HL-60/S4 treated with phorbol 12-myristate 13-acetate at 8.2 ng/mL for 4 days and 3 days (cell line): ENCODE measurements around the gene TRHDE.
"Not testable (repeated sequence)": the region's sequence is repeated elsewhere in the genome, so short reads cannot be mapped to it uniquely, and the experiment has no call there.

ENCODE experiments used
- in situ Hi-C: fragments of 300-500 bp; cut with MboI; formaldehyde crosslinking; loops from 2 replicates; pipeline ENCODE4 v1.15.0; 2022; ENCODE audit warnings: low sequenced_read_pairs

TRHDE gene

DNA sequence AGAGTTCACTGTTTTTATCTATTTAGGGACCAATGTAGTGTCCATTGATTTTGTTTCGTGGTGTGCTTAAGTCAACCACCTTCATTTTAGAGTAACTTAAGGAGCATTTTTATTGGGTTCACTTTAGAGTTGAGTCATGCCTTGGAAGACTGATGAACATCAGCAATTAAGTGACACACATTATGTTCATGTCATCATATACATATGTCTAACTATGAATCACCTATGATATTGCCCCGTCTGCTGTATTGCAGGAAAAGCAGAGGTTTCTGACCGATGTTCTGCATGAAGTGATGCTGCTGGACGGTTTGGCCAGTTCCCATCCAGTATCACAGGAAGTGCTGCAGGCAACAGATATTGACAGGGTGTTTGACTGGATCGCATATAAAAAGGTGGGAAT lies 227.1 kb downstream of the TRHDE start:
- in situ Hi-C loops, result no loop called here

DNA sequence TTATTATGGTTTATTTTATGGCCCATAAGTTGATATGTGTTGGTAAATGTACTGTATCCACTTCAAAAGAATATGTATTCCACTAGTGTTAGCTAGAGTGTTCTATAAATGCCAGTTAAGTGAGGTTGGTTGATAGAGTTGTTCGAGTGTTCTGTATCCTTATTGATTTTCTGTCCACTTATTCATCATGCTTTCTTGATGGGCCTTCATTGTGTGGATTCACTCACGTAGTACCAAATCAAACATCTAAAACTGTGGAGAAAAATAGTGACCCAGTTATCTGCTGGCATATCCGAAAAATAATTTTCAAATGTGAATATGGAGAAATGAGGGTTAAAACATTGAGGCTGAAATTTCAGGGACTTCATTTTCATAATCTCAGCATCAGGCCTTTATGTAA lies 230.4 kb downstream of the TRHDE start:
- in situ Hi-C loops, result no loop called here

DNA sequence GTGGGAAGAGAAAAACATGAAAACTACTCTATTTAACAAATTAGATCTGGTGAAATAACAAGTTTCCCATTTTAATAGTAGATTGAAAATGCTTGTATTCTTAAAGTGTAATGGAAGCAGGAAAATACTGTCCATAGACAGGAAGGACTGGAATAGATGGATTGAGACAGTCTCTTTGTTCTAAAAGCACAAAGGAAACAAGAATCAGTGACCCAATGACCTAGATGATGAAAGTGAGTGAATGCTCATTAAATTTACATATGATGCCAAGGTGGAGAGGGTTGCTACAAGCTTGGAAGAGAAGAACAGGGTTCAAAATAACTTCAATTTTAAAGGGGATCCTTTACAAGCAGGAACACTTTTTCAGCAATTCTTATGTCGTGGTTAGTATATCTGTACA lies 233.1 kb downstream of the TRHDE start:
- in situ Hi-C loops, result no loop called here

DNA sequence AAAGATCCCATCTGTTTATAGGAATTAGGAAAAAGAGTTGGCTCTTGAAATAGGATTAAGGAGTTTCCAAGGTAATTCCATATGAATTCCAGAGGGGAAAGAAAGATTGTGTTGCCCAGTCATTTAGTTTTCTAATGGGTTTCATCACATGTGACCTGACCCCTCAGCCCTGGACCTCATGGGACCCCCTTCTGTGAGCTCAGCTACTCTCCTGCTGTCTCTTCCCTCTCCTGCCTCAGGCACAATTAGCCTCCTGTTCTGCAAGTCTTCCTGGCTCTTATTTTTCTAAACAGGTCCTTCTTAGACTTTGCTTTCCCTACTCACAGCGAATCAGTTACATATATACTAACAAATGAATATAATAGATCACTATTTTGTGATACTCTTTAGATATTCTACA lies 237.7 kb downstream of the TRHDE start:
- in situ Hi-C loops, result no loop called here

DNA sequence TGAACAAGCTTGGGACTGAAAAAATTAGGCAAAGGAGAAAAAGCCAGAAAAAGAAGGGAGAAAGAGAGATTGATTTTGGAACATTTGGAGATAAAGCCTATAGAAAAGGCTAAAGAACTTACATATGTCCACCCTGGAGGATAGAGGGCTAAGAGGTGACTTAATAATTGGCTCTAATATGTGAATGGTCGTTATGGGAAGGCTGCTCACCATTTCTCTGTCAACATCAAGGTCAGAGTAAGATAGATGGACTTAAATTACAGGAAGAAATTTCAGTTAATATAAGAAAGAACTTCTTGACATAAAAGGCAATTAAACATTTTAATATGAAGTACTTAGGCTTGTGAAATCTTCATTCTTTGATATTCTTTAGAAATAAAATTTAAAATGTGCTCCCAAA lies 238.6 kb downstream of the TRHDE start:
- in situ Hi-C loops, result no loop called here

DNA sequence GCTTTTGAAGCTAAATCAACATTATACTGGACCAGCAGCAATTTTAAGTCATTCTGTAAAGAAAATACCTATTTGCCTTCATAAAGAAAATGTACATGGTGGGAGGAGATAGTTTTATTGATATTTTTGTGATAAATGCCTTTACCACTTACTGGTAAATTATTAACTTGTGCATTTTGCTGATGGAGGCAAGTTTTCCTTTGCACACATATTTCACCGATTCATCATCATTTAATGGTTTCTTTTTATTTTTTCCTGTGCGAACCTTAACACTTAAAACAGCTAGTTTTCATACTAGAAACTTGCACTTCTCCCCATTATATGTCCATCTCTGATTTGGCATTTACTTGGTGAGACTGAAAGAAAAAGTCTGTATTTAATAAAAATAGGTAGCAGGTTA lies 239.3 kb downstream of the TRHDE start:
- in situ Hi-C loops, result no loop called here

DNA sequence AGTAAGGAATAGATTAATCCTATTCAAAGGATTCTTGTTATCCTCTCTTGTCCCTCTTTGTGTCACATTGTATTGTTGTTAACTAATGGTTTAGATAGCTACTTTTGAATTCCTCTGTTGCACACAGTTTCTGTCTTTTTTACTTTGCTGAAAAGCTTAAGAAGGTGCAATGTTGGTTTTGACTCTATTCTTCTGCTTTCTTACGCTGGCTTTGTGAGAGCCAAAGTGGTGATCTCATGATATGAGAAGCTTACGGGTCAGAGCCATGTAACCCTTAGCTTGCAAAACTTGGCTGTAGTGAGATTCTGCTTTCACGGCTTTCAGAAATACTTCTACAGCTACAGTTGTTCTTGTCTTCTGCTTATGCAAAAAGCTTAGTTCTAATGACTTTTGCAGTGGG lies 239.7 kb downstream of the TRHDE start:
- in situ Hi-C loops, result no loop called here

DNA sequence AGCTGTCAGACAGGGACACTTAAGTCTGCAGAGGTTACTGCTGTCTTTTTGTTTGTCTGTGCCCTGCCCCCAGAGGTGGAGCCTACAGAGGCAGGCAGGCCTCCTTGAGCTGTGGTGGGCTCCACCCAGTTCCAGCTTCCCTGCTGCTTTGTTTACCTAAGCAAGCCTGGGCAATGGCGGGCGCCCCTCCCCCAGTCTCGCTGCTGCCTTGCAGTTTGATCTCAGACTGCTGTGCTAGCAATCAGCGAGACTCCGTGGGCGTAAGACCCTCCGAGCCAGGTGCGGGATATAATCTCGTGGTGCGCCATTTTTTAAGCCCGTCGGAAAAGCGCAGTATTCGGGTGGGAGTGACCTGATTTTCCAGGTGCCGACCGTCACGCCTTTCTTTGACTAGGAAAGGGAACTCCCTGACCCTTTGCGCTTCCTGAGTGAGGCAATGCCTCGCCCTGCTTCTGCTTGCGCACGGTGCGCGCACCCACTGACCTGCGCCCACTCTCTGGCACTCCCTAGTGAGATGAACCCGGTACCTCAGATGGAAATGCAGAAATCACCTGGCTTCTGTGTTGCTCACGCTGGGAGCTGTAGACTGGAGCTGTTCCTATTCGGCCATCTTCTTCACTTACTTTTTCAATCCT lies 248.0 kb downstream of the TRHDE start:
- in situ Hi-C loops, result not testable (repeated sequence)

DNA sequence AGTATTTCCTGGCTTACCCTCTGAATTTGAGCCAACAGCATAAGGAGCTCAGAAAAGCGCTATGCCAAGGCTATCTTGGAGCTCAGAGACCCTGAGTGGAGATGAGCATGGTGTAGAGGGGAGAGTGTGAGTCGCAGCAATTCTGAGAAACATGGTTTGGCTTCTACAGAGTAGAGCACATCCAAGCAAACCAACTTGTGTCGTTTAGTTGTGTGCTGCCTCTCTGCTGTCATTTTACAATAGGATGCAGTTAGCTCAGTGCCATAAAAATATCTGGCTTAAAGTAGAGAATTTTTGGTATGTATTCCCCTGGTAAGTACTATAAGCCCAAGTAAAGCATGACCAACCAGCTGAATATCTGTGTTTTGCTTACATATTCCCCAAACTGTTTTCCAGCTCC lies 249.2 kb downstream of the TRHDE start:
- in situ Hi-C loops, result no loop called here

DNA sequence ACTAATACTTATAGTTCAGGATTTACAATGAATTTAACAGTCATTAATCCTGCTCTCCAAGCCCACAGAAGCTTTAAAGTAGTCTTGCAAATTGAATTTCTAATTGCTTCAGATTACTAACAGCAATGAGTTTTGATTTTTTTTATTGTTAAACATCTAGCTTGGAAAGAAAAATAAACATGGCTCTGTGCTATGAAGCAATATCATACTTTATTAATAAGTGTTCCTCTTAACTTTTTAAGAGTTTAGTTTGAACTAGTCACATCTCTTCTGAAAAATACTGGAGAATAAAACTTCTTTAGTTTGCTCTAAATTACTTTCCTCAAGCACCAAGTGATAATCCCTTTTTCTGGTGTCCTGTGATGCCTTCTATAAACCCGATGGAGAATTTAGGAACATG lies 250.2 kb downstream of the TRHDE start:
- in situ Hi-C loops, result no loop called here

DNA sequence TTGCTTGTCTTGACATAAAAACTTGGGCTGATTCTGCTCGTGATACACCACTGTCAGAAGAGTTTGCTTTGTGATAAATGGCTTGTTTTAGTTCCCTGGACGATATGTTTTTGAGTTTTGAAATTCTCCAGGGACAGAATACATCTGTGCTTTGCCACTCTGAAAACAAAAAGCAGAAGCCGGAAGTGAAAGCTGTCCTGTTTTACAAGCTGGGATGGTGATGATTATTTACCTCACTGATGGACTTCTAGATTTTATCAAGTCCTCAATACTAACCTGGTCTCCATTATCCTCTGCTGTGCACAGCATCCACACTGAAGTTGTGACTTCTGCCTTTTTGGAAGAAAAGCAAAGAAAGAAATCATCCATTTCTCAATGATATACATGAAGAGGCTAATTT lies 251.6 kb downstream of the TRHDE start:
- in situ Hi-C loops, result no loop called here

DNA sequence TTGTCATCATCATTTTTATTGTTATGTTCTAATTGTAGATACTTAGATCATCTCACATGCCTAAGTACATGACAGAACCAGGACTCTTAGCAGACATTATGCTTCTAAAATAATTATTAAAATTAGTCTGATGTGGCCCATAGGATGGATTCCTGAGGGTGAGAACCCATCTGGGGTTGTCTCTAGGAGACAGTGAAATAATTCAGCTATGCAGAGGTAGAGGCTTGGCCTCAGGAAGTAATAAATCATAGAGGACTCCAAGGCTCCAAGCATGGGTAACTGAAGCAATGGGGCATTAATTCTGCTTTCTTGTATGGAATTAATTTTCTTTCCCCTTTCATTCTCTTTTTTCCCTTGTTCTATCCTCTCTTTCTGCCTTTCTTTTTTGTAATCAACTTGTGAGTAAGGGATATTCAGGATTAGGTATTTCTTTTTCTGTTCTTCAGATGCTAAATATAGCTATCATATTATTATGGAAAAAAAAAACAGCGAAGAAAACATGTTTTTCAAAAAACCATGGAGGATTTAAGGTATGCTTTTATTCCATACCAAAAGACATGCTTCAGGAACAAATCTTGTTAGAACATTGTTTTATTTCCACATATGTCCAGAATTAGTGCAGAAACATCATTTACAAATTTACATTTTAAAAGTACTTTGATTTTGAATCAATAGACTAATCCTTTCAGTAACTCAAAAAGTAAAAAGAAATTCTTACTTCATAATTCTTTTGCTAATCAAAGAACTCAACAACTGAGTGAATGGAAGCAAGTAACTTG lies 263.2 kb downstream of the TRHDE start:
- in situ Hi-C loops, result no loop called here

DNA sequence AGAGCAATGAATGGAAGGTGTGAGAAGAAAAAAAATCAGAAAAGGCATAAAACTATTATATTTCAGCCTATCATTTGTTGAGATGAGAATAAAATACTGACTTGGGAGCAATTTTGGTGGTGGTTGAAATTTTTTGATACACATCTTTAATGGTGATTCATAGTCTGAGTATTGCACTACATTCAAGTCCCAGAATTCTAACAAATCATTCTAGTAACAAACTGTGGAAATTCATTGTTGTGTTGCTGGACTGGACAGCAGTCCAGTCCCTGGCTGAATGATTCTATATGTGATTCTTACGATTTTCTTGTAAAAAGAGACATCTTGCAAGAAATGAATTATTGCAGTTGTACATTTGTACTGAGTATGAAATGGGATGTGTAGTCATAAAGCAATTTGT lies 268.6 kb downstream of the TRHDE start:
- in situ Hi-C loops, result no loop called here

DNA sequence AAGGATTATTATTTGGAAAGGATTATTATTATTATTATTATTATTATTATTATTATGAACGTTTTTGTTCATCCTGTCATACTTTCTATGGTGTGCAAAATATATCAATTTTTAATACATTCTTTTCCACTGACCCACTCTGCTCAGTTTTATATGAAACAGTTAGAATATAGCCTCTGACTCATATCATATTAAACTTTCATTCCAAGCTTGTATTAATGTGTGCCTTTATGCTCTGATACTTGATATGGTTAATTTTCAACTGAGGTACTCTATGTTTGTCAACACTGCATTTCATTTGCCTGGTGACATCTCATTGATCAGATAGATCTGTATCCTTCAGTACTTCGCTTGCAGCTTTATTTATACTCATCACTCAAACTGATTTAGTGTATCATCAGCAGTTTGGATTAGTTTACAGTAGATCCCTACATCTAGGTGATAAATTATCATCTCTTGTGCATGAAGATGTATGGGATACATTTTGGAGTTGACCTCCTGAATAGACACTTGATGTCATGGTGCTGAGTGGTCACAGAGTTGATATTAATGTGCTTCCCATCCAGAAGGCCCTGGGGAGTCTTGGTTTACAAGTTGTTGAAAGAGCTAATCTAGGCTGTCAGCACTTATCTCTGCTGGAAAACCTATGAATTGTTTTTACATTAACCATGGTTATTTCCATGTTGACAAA lies 271.8 kb downstream of the TRHDE start:
- in situ Hi-C loops, result no loop called here

DNA sequence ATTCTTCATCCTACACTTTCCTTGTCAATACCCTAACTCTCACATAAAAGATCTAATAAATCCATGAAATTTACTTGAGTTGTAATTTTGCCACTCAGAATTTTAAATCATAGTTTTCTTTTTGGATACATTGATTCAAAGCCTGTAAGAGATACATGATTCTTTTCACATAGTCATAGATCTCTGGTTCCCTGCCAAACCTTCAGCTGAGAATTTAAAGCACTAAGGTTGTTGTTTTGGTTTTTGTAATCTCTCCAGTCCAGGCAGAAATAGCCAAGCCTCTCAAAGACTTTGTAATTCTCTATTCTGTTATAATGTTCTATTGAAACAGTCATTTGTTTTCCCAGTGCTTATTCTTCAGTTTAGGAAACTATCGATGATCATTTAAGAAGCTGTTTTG lies 273.9 kb downstream of the TRHDE start:
- in situ Hi-C loops, result no loop called here

DNA sequence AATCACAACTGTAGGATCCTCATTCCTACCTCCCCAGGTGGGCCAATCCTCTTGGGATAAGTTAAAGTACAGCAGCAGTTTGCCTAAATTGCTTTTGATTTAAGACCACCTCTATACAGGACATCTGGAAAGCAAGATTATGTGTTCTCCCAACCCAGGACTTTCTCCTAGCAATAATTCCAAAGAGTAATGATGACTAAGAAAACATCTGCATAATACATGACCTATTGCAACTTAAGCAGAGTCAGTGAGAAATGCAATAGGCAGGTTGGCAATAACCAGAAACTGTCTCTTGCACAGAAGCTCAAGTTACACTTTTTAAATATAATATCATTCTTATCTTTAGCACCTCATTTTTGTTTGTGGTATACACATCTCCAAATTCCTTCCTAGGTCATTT lies 275.4 kb downstream of the TRHDE start:
- in situ Hi-C loops, result no loop called here

DNA sequence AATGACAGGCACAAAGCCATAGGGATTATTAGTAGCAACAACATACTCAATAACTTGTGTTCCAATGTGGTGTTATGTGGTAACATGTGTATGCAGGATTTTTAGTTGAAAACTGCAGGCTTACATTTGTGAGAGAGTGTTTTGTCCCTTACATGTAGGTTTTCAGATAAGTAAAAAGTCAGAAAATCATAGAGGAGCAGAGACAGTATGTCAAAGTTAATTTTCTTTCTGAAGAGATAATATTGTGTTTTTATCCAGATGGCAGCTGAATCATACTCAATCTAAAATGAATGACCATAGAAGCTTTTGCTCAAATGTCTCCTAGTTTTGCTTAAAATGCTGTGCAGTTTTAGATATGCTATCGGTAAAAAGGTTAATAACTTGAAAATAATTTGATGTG lies 277.0 kb downstream of the TRHDE start:
- in situ Hi-C loops, result no loop called here

DNA sequence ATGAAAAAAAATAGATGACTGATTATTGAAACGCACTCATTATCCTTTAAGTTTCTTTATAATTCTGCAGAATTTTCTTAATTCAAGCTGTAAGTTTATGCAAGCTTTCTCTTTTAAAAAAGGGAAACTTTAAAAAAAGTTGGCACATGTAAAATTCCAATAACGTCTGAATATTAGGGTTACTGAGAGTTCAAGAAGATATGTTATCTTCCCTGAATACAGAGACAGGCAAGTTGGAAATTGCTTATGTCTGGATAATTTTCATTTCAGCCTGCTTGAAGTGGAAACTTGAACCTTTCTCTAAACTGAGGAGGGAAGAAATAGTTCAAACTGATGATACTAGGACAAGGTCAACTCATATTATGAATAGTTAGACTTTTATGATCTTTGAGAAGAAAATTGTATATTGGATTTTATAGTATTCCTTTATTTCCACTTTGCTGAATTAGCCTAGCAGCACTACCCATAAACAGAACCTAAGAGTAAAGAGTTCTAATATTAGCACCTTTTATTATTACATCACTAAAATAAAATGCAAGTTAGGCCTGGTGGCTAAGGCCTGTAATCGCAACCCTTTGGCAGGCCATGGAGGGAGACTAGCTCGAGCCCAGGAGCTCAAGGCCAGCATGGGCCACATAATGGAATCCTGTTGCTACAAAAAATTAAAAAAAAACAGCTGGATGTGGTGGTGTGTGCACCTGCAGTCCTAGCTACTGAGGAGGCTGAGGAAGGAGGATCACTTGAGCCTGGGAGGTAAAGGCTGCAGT lies 288.0 kb downstream of the TRHDE start:
- in situ Hi-C loops, result no loop called here

DNA sequence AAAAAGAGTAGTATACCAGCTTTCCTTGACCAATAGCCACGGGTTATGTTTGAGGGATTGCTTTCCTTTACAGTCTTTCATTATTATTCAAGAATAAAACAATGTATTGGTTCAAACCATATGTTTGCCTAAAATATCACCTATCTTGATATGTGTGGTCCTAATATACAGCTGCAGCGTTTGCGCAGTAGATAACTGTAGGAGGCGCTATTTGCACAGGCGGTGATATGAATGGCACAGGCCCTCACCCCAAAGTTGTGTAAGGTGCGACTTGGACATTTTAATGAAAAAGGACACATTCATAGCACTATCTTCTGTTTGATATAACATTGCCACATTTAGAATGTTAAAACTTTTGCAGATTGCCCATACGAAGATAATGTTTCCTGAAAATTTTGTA lies 298.4 kb downstream of the TRHDE start:
- in situ Hi-C loops, result no loop called here

DNA sequence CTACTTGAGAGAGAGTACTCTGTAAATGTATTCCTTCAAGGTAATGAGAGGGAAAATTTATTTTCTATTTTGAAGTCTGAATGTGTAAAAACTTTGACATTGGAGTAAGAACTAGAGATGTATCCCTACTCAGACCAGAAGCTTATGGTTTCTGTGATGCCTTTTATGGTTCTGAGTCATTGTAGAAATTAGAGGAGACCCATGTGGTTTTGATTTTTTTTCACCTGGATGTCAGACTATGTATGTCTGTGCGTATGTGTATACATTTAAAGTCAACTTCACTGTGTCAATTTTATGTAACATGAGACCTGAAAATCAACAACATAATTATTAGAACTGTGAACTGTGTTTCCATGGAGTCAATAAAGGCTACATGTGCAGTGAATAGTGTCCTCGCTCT lies 302.0 kb downstream of the TRHDE start:
- in situ Hi-C loops, result no loop called here

DNA sequence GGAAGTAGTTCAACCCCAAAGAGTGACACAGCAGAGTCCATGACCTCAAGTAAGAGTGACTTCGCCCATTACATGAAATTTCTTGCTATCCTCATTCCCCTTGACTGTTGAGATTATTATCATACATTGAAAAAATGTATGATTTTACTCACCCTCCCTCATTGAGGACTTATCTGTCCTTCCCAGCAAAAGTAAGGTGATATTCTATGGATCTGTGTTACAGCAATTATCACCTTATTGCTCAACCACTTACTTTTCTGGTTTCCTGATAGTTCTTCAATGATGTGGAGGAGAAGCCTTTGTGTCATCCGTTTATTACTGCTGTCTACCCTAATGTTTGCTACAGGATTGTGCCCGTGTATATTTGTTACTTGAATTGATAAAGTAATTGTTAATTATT lies 306.2 kb downstream of the TRHDE start:
- in situ Hi-C loops, result no loop called here

DNA sequence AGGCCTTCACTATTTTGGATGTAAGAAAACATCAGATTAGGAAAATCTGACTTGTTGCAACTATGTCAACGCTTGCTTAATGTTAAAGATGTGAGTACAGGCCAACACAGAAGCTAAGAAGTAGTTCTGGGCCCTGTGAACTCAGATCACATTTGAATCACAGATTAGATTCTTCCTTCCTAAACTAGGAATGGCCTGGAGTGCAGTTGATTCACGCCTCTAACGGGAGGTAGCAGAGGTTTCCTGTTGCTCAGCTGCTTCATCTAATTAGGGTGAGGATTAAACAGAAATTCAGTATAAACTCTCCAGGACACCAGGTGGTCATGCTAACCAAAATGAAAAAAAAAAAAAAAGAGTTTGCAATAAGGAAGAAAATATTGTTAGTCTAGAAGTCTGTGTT lies 314.3 kb downstream of the TRHDE start:
- in situ Hi-C loops, result no loop called here
